ENCODE results near the gene TNRC6B. TPM values are rescaled to one million over a fixed set of nuclear protein-coding genes. Genes with fewer than 3 reads are reported as not detected.

TNRC6B gene
- total and polyA plus RNA-seq, 4 experiments from 2014 or later: 27.3 to 155 (median 123) TPM

GRCh38 chr22:40345271-40345670, 167.5 kb downstream of the TNRC6B start:
- peaks cover 39 to 73% (median 56%) of the 10 kb centered on the region in 4 donors for H3K4me1 Mint-ChIP-seq
- intact Hi-C loops (cut with micrococcal nuclease): loop anchor here (5.0 kb wide), 3 partner anchors 33 to 443 kb away; partner anchors contain the start of gene GRAP2
- Histone ChIP-seq H3K27ac (ENCODE audit: low read depth, low read length) (peak overlapping the region; percentile 32), H3K4me1 (ENCODE audit: insufficient read depth, low read length) (peaks cover 73% of the 10 kb centered on the region), H3K36me3 (ENCODE audit: insufficient read depth, low read length) (peaks cover 13% of the 10 kb centered on the region), H3K9me3 (ENCODE audit: control insufficient read depth in 1 of 2, low read length in 2 of 2) (no peaks in the 10 kb centered on the region), H3K4me3 (ENCODE audit: low read length in 2 of 2) (peak overlapping the region in 1 of 2 donors; percentile 95), H3K27me3 (ENCODE audit: insufficient read depth, low read length) (no peaks in the 10 kb centered on the region)
- H3K9me3 Mint-ChIP-seq: peaks cover 0 to 4% (median 0%) of the 10 kb centered on the region in 8 donors
- H3K36me3 Mint-ChIP-seq: peaks cover 11 to 23% of the 10 kb centered on the region in 2 donors
- POLR2A ChIA-PET (ENCODE audit: partially characterized antibody): interaction anchor here (0.6 to 5.1 kb wide), 22 partner anchors 11 to 1196 kb away, joined by 3 to 144 read pairs (median 6); partner anchors contain the start of genes SGSM3 and TNRC6B
- peak in 2 of 5 donors; percentile 15 to 76 for DNase-seq
- H3K27me3 Mint-ChIP-seq: no peaks in the 10 kb centered on the region
- CTCF ChIA-PET (ENCODE audit: partially characterized antibody): interaction anchor here (0.8 to 8.3 kb wide), 6 partner anchors 19 to 321 kb away, joined by 3 to 123 read pairs (median 3); partner anchors contain the start of gene TNRC6B
- H3K4me3 Mint-ChIP-seq: peak overlapping the region; percentile 92 to 99 (median 98)
- peak overlapping the region; percentile 86 to 99 (median 97) for H3K27ac Mint-ChIP-seq

- ChIA-PET POLR2A (ENCODE audit: partially characterized antibody) (interaction anchor here (0.6 to 5.1 kb wide), 29 partner anchors 11 to 1196 kb away, joined by 3 to 144 read pairs (median 5); partner anchors contain the start of genes ATF4, SGSM3 and TNRC6B), CTCF (ENCODE audit: partially characterized antibody) (interaction anchor here (0.8 to 8.3 kb wide), 10 partner anchors 20 to 811 kb away, joined by 3 to 123 read pairs (median 6); partner anchors contain the start of gene TNRC6B)
- Histone ChIP-seq H3K4me1 (ENCODE audit: insufficient read depth, low read length) (peaks cover 70% of the 10 kb centered on the region), H3K27ac (ENCODE audit: low read depth, low read length) (peak overlapping the region; percentile 81), H3K9me3 (ENCODE audit: control insufficient read depth in 1 of 2, low read length in 2 of 2) (no peaks in the 10 kb centered on the region), H3K27me3 (ENCODE audit: insufficient read depth, low read length) (no peaks in the 10 kb centered on the region), H3K4me3 (ENCODE audit: low read length in 2 of 2) (peak overlapping the region; percentile 91 to 95), H3K36me3 (ENCODE audit: insufficient read depth, low read length) (peaks cover 19% of the 10 kb centered on the region)
- Mint-ChIP-seq H3K4me3 (peak overlapping the region; percentile 92 to 99 (median 98)), H3K9me3 (peaks cover 0 to 4% (median 0%) of the 10 kb centered on the region in 8 donors), H3K27ac (peak overlapping the region; percentile 92 to 99 (median 98)), H3K27me3 (no peaks in the 10 kb centered on the region), H3K36me3 (peaks cover 11 to 26% of the 10 kb centered on the region in 2 donors), H3K4me1 (peaks cover 37 to 71% (median 52%) of the 10 kb centered on the region in 4 donors)
- DNase-seq: peak; percentile 53 to 75 (median 58)
- intact Hi-C loops (cut with micrococcal nuclease): loop anchor here (1.0 to 5.0 kb wide), 7 partner anchors 10 to 443 kb away; partner anchors contain the start of genes GRAP2 and TNRC6B
Measured at GRCh38 chr22:40345815-40346184, 168.1 kb downstream of the TNRC6B start.

GRCh38 chr22:40346185-40347118, 168.7 kb downstream of the TNRC6B start, which contains the start of gene ADSL:
TSS of gene ADSL (plus strand) at chr22:40346500. CDS start at chr22:40346559, 59 bp downstream.
- Histone ChIP-seq H3K36me3 (ENCODE audit: insufficient read depth, low read length) (peaks cover 23% of the 10 kb centered on the region), H3K4me1 (ENCODE audit: insufficient read depth, low read length) (peaks cover 63% of the 10 kb centered on the region), H3K27ac (ENCODE audit: low read depth, low read length) (peak within 1 kb of the TSS; percentile 81), H3K27me3 (ENCODE audit: insufficient read depth, low read length) (no peaks in the 10 kb centered on the region), H3K9me3 (ENCODE audit: control insufficient read depth in 1 of 2, low read length in 2 of 2) (no peaks in the 10 kb centered on the region), H3K4me3 (ENCODE audit: low read length in 2 of 2) (peak within 1 kb of the TSS; percentile 91 to 95)
- peak; percentile 81 to 86 (median 84) for DNase-seq
- ChIA-PET POLR2A (ENCODE audit: partially characterized antibody) (interaction anchor here (0.5 to 5.1 kb wide), 39 partner anchors 12 to 826 kb away, joined by 3 to 144 read pairs (median 5); partner anchors contain the start of genes ATF4, MRTFA, RPS19BP1 and SGSM3), CTCF (ENCODE audit: partially characterized antibody) (interaction anchor here (0.6 to 8.3 kb wide), 28 partner anchors 8 to 812 kb away, joined by 3 to 123 read pairs (median 7); partner anchors contain the start of gene TNRC6B)
- peak within 1 kb of the TSS; percentile 92 to 99 (median 98) for H3K27ac Mint-ChIP-seq
- peaks cover 37 to 70% (median 51%) of the 10 kb centered on the region in 4 donors for H3K4me1 Mint-ChIP-seq
- no peaks in the 10 kb centered on the region for H3K27me3 Mint-ChIP-seq
- H3K9me3 Mint-ChIP-seq: peaks cover 0 to 4% (median 0%) of the 10 kb centered on the region in 8 donors
- intact Hi-C loops (cut with micrococcal nuclease): loop anchor here (1.0 to 5.0 kb wide), 8 partner anchors 11 to 444 kb away; partner anchors contain the start of genes GRAP2 and TNRC6B
- H3K4me3 Mint-ChIP-seq: peak within 1 kb of the TSS; percentile 92 to 99 (median 98)
- H3K36me3 Mint-ChIP-seq: peaks cover 11 to 26% of the 10 kb centered on the region in 2 donors

GRCh38 chr22:40347300-40347699, 169.6 kb downstream of the TNRC6B start:
- H3K4me1 Mint-ChIP-seq: peaks cover 29 to 62% (median 42%) of the 10 kb centered on the region in 4 donors
- CTCF ChIA-PET (ENCODE audit: partially characterized antibody): interaction anchor here (0.6 to 8.3 kb wide), 59 partner anchors 9 to 1029 kb away, joined by 3 to 123 read pairs (median 6); partner anchors contain the start of gene TNRC6B
- H3K4me1 ChIP-seq (ENCODE audit: insufficient read depth, low read length): peaks cover 55% of the 10 kb centered on the region

GRCh38 chr22:40348025-40348658, 170.4 kb downstream of the TNRC6B start:
- peak overlapping the region; percentile 92 to 99 (median 97) for H3K27ac Mint-ChIP-seq
- Histone ChIP-seq H3K27me3 (ENCODE audit: insufficient read depth, low read length) (no peaks in the 10 kb centered on the region), H3K36me3 (ENCODE audit: insufficient read depth, low read length) (peaks cover 38% of the 10 kb centered on the region), H3K4me3 (ENCODE audit: low read length in 2 of 2) (peak overlapping the region in 1 of 2 donors; percentile 95), H3K9me3 (ENCODE audit: control insufficient read depth in 1 of 2, low read length in 2 of 2) (no peaks in the 10 kb centered on the region), H3K27ac (ENCODE audit: low read depth, low read length) (peak overlapping the region; percentile 81), H3K4me1 (ENCODE audit: insufficient read depth, low read length) (peaks cover 46% of the 10 kb centered on the region)
- DNase-seq: peak; percentile 68 to 78 (median 69)
- intact Hi-C loops (cut with micrococcal nuclease): loop anchor here (1.0 to 5.0 kb wide), 8 partner anchors 36 to 814 kb away; partner anchors contain the start of gene GRAP2
- H3K27me3 Mint-ChIP-seq: no peaks in the 10 kb centered on the region
- peak overlapping the region; percentile 92 to 99 (median 98) for H3K4me3 Mint-ChIP-seq
- POLR2A ChIA-PET (ENCODE audit: partially characterized antibody): interaction anchor here (0.6 to 5.1 kb wide), 30 partner anchors 12 to 828 kb away, joined by 3 to 144 read pairs (median 4); partner anchors contain the start of genes ATF4 and TNRC6B
- peaks cover 24 to 59% (median 35%) of the 10 kb centered on the region in 4 donors for H3K4me1 Mint-ChIP-seq
- CTCF ChIA-PET (ENCODE audit: partially characterized antibody): interaction anchor here (0.7 to 8.3 kb wide), 73 partner anchors 10 to 1029 kb away, joined by 3 to 123 read pairs (median 5); partner anchors contain the start of gene TNRC6B
- peaks cover 0 to 4% (median 0%) of the 10 kb centered on the region in 8 donors for H3K9me3 Mint-ChIP-seq
- peaks cover 20 to 38% of the 10 kb centered on the region in 2 donors for H3K36me3 Mint-ChIP-seq

More at GRCh38 chr22:40347300-40347699, 169.6 kb downstream of the TNRC6B start:
- H3K27ac Mint-ChIP-seq: peak overlapping the region; percentile 92 to 99 (median 97)
- H3K27me3 Mint-ChIP-seq: no peaks in the 10 kb centered on the region
- peak overlapping the region; percentile 92 to 99 (median 98) for H3K4me3 Mint-ChIP-seq
- H3K9me3 Mint-ChIP-seq: peaks cover 0 to 4% (median 0%) of the 10 kb centered on the region in 8 donors
- H3K27ac ChIP-seq (ENCODE audit: low read depth, low read length): peak overlapping the region; percentile 81
- no peak for DNase-seq
- intact Hi-C loops (cut with micrococcal nuclease): loop anchor here (1.0 to 5.0 kb wide), 5 partner anchors 23 to 445 kb away; partner anchors contain the start of gene GRAP2
- peaks cover 15 to 29% of the 10 kb centered on the region in 2 donors for H3K36me3 Mint-ChIP-seq
- H3K36me3 ChIP-seq (ENCODE audit: insufficient read depth, low read length): peaks cover 30% of the 10 kb centered on the region
- no peaks in the 10 kb centered on the region for H3K9me3 ChIP-seq (ENCODE audit: control insufficient read depth in 1 of 2, low read length in 2 of 2)
- H3K4me3 ChIP-seq (ENCODE audit: low read length in 2 of 2): peak overlapping the region; percentile 91 to 95
- H3K27me3 ChIP-seq (ENCODE audit: insufficient read depth, low read length): no peaks in the 10 kb centered on the region
- POLR2A ChIA-PET (ENCODE audit: partially characterized antibody): interaction anchor here (0.5 to 5.1 kb wide), 39 partner anchors 13 to 827 kb away, joined by 3 to 144 read pairs (median 5); partner anchors contain the start of genes ATF4, MRTFA and TNRC6B

GRCh38 chr22:40352763-40353162, 175.0 kb downstream of the TNRC6B start:
- Histone ChIP-seq H3K36me3 (ENCODE audit: insufficient read depth, low read length) (peaks cover 67% of the 10 kb centered on the region), H3K27me3 (ENCODE audit: insufficient read depth, low read length) (no peaks in the 10 kb centered on the region), H3K4me1 (ENCODE audit: insufficient read depth, low read length) (peaks cover 18% of the 10 kb centered on the region), H3K4me3 (ENCODE audit: low read length in 2 of 2) (no peak overlapping the region), H3K9me3 (ENCODE audit: control insufficient read depth in 1 of 2, low read length in 2 of 2) (no peaks in the 10 kb centered on the region), H3K27ac (ENCODE audit: low read depth, low read length) (no peak overlapping the region)
- ChIA-PET POLR2A (ENCODE audit: partially characterized antibody) (interaction anchor here (1.9 kb wide), 1 partner anchor 308 kb away, joined by 6 read pairs; no protein-coding TSS in a partner anchor), CTCF (ENCODE audit: partially characterized antibody) (no interaction called here)
- intact Hi-C loops (cut with micrococcal nuclease): no loop called here
- peak overlapping the region in 3 of 7 donors; percentile 27 to 84 (median 27) for H3K27ac Mint-ChIP-seq
- H3K4me3 Mint-ChIP-seq: no peak overlapping the region
- H3K36me3 Mint-ChIP-seq: peaks cover 35 to 54% of the 10 kb centered on the region in 2 donors
- peaks cover 0 to 4% (median 0%) of the 10 kb centered on the region in 8 donors for H3K9me3 Mint-ChIP-seq
- H3K27me3 Mint-ChIP-seq: no peaks in the 10 kb centered on the region
- DNase-seq: no peak
- H3K4me1 Mint-ChIP-seq: peaks cover 12 to 25% (median 18%) of the 10 kb centered on the region in 4 donors

Data from CD4-positive, alpha-beta memory T cell (primary cell).